Measurements from ENCODE around the gene ADAMTSL3.

Gene ADAMTSL3

GRCh38 chr15:83893308-83893707 lies 239.4 kb downstream of the ADAMTSL3 start:
- DNase-seq = no peak

GRCh38 chr15:83897037-83897436 lies 243.1 kb downstream of the ADAMTSL3 start:
- no peak for DNase-seq

- DNase-seq = no peak
Measured at GRCh38 chr15:83898361-83898760, 244.4 kb downstream of the ADAMTSL3 start.

GRCh38 chr15:83899670-83900069 lies 245.7 kb downstream of the ADAMTSL3 start:
- no peak for DNase-seq

- DNase-seq = no peak
Measured at GRCh38 chr15:83904107-83905040, 250.5 kb downstream of the ADAMTSL3 start.

- no peak for DNase-seq
Measured at GRCh38 chr15:83905556-83906273, 251.8 kb downstream of the ADAMTSL3 start.

- no peak for DNase-seq
Measured at GRCh38 chr15:83911345-83911744, 257.4 kb downstream of the ADAMTSL3 start.

GRCh38 chr15:83912343-83912742 lies 258.4 kb downstream of the ADAMTSL3 start:
- DNase-seq = no peak

GRCh38 chr15:83913034-83913632 lies 259.2 kb downstream of the ADAMTSL3 start:
- no peak for DNase-seq

GRCh38 chr15:83914906-83915305 lies 261.0 kb downstream of the ADAMTSL3 start:
- no peak for DNase-seq

- DNase-seq = no peak
Measured at GRCh38 chr15:83917432-83917831, 263.5 kb downstream of the ADAMTSL3 start.

GRCh38 chr15:83918011-83918410 lies 264.1 kb downstream of the ADAMTSL3 start:
- DNase-seq = no peak

- no peak for DNase-seq
Measured at GRCh38 chr15:83919319-83919830, 265.5 kb downstream of the ADAMTSL3 start.

GRCh38 chr15:83919978-83920510 lies 266.1 kb downstream of the ADAMTSL3 start:
- no peak for DNase-seq

- DNase-seq = no peak
Measured at GRCh38 chr15:83922649-83923294, 268.8 kb downstream of the ADAMTSL3 start.

GRCh38 chr15:83926116-83926515 lies 272.2 kb downstream of the ADAMTSL3 start:
- no peak for DNase-seq

GRCh38 chr15:83927704-83928391 lies 273.9 kb downstream of the ADAMTSL3 start:
- no peak for DNase-seq

- DNase-seq = no peak
Measured at GRCh38 chr15:83928392-83928734, 274.4 kb downstream of the ADAMTSL3 start.

GRCh38 chr15:83928878-83929418 lies 275.0 kb downstream of the ADAMTSL3 start:
- no peak for DNase-seq

- no peak for DNase-seq
Measured at GRCh38 chr15:83929619-83930018, 275.7 kb downstream of the ADAMTSL3 start.

GRCh38 chr15:83930392-83931212 lies 276.7 kb downstream of the ADAMTSL3 start:
- DNase-seq = no peak
